ENCODE results near the gene DNASE2B.

- TF ChIP-seq CTCF (IDR thresholded peaks at IDR 0.05) = no peak
- no peak for TF ChIP-seq POLR2AphosphoS5 (IDR thresholded peaks at IDR 0.05)
- TF ChIP-seq POLR2A (IDR thresholded peaks at IDR 0.05) = no peak
- no peak for TF ChIP-seq EP300 (IDR thresholded peaks at IDR 0.05; ENCODE audit: low read depth)
Measured at GRCh38 chr1:84450910-84451309, 52.6 kb downstream of the DNASE2B start.
